ENCODE measurements around the gene UBIAD1.
"Not testable (repeated sequence)": the region's sequence is repeated elsewhere in the genome, so short reads cannot be mapped to it uniquely, and the experiment has no call there.

UBIAD1 gene

GRCh38 chr1:11272832-11273594, at the start of gene UBIAD1:
Gene UBIAD1, plus strand, starts transcription at chr1:11273198. Its CDS starts 334 bp downstream, at chr1:11273532.
- DNase-seq, result peak; percentile 72

DNA sequence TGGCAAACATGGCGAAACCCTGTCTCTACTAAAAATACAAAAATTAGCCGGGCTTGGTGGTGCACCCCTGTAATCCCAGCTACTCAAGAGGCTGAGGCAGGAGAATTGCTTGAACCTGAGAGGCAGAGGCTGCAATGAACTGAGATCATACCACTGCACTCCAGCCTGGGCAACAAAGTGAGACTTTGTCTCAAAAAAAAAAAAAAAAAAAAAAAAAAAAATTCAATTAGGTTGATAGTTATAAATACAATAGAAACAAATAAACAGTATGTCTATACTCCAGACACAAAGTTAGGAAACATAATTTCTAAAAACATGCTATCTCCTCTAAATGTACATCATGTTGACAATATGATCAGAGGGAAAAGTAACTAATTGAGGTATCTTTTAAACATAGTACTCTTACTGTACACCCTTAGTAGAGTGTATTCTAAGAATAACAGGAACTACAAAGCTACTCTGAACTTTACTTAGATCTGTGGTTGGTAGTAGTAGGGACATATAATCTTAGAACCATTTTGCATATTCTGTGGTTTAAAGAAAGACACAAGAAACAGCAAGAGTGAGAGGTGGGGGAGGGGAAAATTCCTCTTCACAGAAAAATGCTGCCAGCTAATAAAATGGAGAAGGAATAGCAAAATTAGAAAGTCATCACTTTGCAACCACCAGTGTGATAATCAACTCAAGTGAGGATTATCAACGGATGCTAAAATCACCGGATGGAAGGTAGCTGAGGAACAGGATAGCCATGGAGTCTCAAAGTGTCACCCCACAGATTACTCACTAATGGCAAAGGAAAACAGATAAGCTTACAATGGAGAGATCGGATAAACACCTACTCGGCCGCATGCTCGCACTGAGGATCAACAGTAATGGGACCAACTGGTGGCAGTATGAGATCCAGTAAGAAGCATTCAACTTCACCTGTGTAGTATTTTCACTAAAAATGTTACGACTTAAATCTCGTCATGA, 45.6 kb upstream of the UBIAD1 start:
- DNase-seq, result no peak

DNA sequence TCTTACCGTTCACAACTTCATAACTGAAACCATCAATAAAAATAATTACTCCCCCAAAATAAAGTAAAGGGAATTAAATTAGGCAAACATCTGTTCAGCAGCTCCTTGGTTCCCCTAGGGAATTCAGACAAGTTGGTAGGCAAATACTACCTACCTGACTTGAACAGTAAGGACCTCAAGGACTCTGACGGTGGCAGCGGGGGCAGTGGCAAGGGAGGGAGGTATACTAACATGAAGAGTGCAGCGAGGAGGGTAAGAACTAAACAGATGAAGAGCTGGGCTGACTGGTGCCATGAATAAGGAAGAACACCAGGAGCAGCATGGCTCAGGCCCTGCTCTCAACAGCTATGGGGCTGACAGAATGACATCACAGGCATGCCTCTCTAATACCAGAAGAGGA, 43.8 kb upstream of the UBIAD1 start:
- no peak for DNase-seq

DNA sequence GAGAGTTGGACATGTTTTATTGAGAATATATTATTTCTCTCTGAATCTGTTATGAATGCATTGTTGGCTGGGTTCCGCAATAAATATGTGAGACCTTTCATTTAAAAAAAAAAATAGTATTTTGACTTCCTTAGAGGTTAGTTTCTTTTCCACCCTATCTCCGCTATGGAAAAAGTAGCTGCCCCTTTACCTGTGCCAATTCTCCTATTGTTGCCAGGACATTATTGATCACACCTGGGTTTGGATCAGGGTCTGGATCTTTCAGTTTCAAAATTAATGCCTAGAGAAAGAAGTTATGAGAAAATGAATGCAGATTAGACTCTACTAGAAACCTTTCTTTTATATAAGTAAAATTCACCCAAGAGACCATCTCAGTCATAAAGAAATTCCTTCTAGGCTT, 39.8 kb upstream of the UBIAD1 start:
- no peak for DNase-seq

DNA sequence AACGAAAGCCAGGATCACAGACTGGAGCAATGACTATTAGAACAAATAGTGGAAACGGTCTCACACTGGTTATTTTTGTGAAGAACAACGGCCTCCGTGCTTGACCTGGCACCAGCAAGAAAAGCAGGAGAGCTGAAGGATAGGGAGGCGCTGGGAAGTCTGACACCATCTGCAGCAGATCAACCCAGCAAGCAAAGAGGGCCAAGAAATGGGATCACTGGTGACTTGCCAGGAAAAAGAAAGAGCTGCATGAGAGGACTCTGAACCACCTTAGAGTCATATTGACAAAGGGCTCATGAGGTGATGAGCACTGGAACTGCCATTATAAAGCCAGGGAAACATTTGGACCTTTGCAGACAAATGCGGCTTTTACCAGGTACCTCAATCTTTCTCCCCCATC, 35.6 kb upstream of the UBIAD1 start:
- DNase-seq, result no peak

DNA sequence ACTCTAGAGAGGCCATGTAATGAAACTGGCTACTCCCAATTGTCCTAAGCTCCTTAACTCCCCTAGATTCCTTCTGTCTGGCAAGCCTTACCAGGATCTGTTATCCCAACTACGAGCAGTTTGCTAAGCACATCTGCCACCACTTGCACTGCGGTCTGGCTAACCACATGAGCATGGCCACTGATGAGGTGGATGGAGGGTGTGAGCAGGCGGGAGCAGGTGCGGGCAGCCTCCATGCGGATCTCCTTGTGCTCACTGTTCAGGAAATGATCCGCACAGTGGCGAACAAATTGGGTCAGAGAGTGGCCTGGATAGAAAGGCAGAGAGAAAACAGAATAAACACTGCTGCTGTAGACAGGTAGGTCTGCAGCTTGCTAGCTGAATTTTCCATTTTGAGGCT, 34.7 kb upstream of the UBIAD1 start:
- DNase-seq, result no peak

DNA sequence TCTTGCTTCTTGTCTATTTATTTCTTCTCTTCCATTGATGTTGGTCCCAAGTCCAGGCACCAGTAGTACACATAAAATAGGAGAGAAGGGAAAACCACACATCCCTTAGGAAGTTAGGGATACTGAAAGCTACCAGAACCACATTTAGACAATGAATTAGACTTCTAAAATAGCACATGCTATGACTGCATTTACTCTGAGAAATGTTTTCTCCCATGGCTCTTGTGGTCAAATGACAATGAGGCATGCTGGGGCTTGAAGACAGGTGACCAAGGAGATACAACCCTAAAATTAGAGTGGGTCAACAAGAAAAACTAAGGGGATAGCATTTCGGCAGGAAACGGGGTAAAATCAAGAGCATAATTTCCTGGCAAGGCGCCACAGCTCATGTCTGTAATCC, 27.8 kb upstream of the UBIAD1 start:
- DNase-seq, result no peak

DNA sequence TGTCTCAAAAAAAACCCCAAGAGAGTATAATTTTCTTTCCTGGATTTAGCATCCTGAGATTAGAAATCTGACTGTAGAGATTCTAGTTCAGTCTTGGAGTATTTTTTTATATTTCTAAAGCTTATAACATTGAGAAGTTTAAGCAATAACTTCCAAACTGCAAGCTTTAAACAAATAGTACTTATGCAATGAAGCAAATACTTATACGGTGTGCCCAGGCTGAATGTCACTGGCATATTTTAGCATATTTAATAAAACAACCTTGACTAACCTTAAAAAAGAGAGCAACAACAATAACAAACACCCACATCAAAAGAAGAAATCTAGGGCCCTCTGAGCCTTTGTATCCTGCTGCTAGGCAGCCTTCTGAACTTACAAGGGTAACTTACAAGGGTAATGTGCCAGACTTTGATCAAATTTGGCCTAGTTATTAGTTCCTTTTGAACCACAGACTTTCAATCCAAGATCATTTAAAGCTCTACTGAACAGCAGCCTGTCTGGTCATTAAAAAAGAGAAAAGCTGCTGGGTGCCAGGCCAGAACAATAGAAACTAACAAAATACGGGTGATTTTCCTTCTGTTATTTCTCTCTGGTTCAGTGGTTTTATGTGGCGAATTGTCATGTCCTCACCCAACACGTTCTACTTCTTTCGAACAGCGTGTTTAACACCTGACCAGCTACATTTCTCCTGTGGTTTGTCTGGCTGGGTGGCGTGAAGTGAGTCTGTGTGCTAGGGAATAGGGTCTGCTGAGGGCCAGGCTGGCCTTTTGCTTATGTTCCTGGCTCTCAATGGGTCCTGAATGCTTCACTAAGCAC, 26.9 kb upstream of the UBIAD1 start:
- no peak for DNase-seq

DNA sequence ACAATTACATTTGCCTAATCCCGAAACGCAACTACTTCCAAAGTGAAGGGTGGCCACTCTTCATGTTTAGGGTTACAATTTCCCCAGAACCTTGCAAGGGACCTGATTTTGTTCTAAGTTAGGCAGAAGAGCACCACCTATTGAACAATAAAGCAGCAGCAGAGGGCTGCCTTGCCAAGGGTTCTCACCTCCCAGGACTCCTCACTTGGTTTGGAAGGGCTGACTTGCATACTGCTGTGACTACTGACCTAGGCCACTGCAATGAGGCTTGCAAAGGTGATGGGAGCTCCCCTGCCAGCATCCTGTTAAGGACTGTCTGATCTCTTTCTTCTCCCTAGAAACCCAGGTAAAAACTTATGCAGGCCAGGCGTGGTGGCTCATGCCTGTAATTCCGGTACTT, 24.8 kb upstream of the UBIAD1 start:
- DNase-seq, result no peak

- no peak for DNase-seq
Measured at GRCh38 chr1:11252538-11252937, 20.5 kb upstream of the UBIAD1 start.

- no peak for DNase-seq
Measured at GRCh38 chr1:11253226-11253625, 19.8 kb upstream of the UBIAD1 start.

- DNase-seq, result no peak
Measured at GRCh38 chr1:11256299-11256698, 16.7 kb upstream of the UBIAD1 start.

- peak; percentile 96 for DNase-seq
Measured at GRCh38 chr1:11262171-11263049, 10.6 kb upstream of the UBIAD1 start, which contains the start of gene MTOR. Gene MTOR, minus strand, starts transcription at chr1:11262551. Its CDS starts 3,142 bp downstream, at chr1:11259409.

DNA sequence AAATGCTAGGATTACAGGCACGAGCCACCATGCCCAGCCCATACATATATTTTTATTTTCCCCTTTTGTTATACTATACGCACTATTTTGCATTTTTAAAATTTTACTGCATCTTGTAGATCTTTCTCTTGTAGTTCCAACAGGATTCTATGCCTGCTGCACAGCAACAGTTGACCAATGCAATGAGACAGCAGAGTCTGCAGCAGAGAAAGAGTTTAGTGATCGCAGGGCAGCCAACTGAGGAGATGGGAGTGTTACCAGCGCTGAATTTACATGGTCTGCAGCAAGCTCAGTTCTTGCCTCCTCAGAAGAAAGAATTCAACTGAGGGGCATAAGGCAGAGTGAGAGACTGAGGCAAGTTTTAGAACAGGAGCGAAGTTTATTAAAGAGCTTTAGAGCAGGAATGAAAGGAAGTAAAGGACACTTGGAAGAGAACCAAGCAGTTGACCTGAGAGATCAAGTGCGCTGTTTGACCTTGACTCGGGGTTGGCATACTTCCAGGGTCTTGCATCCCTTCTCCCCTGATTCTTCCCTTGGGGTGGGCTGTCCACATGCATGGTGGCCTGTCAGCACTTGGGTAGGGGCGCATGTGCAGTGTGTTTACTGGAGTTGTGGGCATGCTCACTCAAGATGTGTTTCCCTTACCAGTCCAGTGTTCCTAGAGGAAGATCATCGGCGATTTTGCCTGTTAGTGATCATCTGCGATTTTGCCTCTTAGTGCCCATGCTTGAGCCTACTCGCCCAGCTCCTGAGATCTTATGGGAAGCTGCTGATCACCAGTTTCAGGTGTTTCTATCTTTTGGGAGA, 6.5 kb upstream of the UBIAD1 start:
- no peak for DNase-seq

- DNase-seq, result not testable (repeated sequence)
Measured at GRCh38 chr1:11267350-11268337, 5.4 kb upstream of the UBIAD1 start.

GRCh38 chr1:11272544-11272831, 510 bp upstream of the UBIAD1 start:
- no peak for DNase-seq

GRCh38 chr1:11273595-11274234, 717 bp downstream of the UBIAD1 start:
- DNase-seq, result no peak

GRCh38 chr1:11279152-11279551, 6.2 kb downstream of the UBIAD1 start:
- DNase-seq, result no peak

DNA sequence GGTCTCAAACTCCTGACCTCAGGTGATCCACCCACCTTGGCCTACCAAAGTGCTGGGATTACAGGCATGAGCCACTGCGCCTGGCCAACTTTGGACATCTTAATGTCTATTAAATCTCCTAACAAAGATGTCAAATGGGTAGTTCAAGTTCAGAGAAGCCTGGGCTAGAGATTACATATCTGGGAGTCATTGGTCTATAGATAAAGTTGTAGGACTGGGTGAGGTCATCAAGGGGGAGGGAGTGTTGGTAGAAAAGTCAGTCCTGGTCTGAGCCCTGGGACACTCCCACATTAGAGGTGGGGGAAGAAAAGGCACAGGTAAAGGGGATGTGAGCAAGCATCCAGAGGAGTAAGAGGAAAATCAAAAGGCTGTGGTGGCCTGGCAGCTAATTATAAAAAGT, 6.6 kb downstream of the UBIAD1 start:
- DNase-seq, result no peak

Data from KG1 (cell line).